Putamen (tissue), 1 donor: ENCODE data around the gene EIF1AD.
"Not testable (repeated sequence)": the region's sequence is repeated elsewhere in the genome, so short reads cannot be mapped to it uniquely, and the experiment has no call there.

Source experiments
- DNase-seq: peaks from one replicate; pipeline ENCODE4 v3.0.0-alpha.2; 2016; ENCODE audit warnings: low spot score

Gene EIF1AD

GRCh38 chr11:66022401-66023185 is 20.6 kb upstream of the EIF1AD start:
- peak; percentile 16 for DNase-seq

DNA sequence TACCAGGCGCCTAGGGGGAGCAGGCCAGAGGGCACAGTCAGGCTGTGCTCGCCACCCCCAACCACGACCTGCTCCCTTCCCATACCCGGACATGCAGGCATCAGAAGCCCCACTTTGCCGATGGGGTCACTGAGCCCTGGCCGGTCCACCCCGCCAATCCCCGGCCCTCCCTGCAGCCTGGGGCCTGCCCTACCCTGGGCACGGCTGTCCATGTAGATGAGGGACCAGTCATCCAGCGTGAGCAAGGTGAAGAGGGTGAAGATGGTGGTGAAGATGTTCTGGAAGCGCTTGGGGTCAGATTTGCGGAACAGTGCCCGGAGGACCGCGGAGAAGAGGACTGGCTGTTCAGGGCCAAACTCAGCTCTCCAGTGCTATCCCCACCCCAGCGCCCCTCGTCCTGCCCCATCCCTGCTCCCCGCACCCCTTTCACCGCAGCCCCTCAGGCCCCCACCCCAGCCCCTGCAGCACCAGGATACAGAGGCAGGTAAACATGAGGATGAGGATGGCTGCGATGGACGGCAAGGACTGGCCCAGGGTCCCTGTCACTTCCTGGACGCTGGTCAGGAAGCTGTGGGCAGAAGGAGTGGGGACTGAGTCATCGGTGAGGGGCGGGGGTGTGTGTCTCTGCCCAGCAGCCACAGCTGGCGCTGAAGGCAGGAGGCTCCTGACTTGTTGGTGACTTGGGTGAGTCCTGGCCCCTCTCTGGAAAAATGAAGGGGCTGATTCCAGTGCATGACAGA is 18.8 kb upstream of the EIF1AD start:
- no peak for DNase-seq

GRCh38 chr11:66020212-66020611 is 18.3 kb upstream of the EIF1AD start:
- no peak for DNase-seq

DNA sequence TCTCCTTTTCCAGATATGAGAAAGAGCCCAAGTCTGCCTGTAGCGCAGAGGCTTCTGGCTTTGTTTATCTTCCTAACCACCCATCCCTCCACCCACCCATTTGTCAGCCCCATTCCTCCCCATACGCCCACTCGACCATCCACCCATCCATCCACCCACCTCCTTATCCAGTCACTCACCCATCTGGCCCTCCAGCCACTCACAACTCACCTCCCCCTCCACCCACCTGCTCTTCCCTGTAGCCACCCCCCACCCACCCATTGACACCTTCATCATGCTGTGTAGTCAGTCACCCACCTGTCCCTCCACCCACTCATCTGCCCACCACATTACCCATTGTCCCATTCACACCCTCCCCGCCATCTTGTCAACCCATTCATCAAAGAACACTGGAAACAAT is 15.4 kb upstream of the EIF1AD start:
- no peak for DNase-seq

DNA sequence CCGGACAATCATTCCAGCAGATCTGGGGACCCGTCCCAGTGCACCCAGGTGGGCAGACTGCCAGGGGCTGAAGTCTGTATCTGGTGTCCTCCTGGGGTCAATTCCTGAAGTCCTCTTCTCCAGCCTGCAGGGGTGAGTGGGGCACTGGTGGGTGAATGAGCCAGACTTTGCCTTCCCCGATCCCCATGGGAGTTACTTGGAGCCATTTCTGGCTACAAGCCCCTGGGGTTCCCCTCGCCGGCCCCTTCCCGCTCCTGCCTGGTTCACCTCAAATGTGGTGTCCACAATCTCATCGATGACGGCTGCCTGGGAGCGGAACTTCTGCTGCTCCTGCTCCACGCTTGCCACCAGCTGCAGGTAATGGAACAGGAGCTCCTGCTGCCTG is 14.8 kb upstream of the EIF1AD start:
- no peak for DNase-seq

GRCh38 chr11:66015936-66016792 is 14.2 kb upstream of the EIF1AD start:
- no peak for DNase-seq

GRCh38 chr11:66015454-66015881 is 13.5 kb upstream of the EIF1AD start:
- no peak for DNase-seq

GRCh38 chr11:66014804-66015453 is 13.0 kb upstream of the EIF1AD start:
- no peak for DNase-seq

- DNase-seq, result no peak
Measured at GRCh38 chr11:66013762-66014100, 11.8 kb upstream of the EIF1AD start.

- no peak for DNase-seq
Measured at GRCh38 chr11:66012946-66013761, 11.2 kb upstream of the EIF1AD start.

- no peak for DNase-seq
Measured at GRCh38 chr11:66012371-66012945, 10.5 kb upstream of the EIF1AD start.

DNA sequence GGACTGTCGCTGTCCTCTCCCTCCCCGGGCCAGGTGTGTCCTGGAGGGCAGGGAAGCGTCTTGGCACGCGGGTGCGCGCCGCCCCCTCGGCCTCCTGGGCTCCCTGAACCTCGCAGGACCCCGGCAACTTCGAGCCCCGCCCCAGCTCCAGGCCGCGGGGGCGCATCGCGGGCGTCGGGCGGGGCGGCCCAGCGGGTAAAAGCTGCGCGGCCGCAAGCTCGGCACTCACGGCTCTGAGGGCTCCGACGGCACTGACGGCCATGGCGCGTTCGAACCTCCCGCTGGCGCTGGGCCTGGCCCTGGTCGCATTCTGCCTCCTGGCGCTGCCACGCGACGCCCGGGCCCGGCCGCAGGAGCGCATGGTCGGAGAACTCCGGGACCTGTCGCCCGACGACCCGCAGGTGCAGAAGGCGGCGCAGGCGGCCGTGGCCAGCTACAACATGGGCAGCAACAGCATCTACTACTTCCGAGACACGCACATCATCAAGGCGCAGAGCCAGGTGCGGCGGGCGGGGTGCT is 9.9 kb upstream of the EIF1AD start, which contains the start of gene CST6:
TSS of gene CST6 (plus strand) at position 224 of the 519 bp plus-strand sequence. CDS start at position 261, 37 bp downstream.
- DNase-seq, result no peak

GRCh38 chr11:66011239-66011784 is 9.4 kb upstream of the EIF1AD start:
- DNase-seq, result no peak

DNA sequence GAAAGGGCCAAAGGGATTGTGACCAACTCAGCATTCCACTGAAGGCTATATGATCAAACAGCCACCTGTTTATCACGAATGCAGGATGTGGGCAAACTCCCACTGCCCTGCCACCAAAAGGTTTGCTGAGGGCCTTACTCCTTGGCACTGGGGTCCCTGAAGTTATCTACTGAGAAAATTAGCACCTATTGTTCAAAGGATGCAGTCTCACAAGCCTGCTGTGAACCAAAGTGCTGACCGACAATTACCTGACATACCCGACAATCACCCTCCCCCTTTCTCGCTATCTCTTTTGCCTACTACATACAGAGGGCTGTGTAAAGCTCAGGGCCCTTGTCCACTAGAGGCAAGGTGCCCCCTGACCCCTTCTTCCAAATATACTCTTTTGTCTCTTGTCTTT is 8.1 kb upstream of the EIF1AD start:
- DNase-seq, result not testable (repeated sequence)

DNA sequence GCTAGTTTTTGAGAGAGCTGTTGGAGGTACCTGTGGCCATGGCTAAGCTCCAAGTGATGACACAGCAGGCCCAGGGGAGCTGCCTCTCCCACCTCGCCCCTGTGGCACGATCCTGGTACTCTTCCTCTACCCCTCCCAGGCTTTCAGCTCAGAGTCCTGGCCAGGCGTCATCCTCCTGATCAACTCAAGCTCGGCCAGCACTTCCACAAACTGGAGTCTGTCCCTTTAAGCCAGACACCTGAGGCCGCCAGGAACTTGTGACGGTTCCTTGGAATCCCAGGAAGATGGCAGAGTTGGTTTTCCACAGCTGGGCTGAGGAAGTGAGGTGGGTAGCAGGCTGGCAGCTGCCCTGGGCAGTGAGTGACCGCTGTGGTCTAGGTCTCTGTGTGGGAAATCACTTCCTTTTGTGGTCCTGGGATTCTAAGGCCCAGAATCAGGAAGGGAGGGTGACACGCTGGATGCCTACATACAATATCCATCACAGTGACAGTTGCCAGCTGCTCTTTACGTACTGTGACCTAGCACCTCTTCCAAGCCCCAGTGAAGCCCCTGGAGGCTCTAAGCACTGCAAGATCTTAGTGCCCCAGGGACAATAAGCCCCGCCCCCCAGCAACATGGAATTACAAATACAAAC is 6.6 kb upstream of the EIF1AD start:
- DNase-seq, result no peak

- no peak for DNase-seq
Measured at GRCh38 chr11:66008095-66008467, 6.1 kb upstream of the EIF1AD start.

GRCh38 chr11:66007201-66007634 is 5.3 kb upstream of the EIF1AD start:
- DNase-seq, result no peak

DNA sequence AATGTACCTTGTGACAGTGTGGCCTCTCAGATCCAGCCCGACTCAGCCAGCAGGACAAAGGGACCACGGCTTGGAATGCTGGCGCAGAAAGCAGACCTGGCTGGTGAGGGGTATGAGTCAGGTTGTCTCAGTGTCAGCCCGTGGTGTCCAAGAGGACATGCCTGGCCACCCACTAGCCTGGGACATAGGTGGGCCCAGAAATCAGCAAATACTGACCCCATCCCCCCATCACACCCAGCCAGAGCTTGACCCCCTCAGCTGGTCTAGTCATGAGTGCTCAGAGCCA is 4.9 kb upstream of the EIF1AD start:
- no peak for DNase-seq

- DNase-seq, result no peak
Measured at GRCh38 chr11:66006134-66006890, 4.4 kb upstream of the EIF1AD start.
